Ishikawa (cell line): Measurements from ENCODE around the gene IL17RC.

ENCODE experiments used
- EGR1 ChIP-seq: IDR thresholded peaks from 2 replicates; pipeline ENCODE4 v1.6.1; 2012
- NFIC ChIP-seq: IDR thresholded peaks from 2 replicates; pipeline ENCODE4 v1.6.1; 2012
- REST ChIP-seq: IDR thresholded peaks from 2 replicates; pipeline ENCODE4 v1.6.1; 2012; ENCODE audit warnings: low read depth, mild to moderate bottlenecking
- TCF12 ChIP-seq: IDR thresholded peaks from 2 replicates; pipeline ENCODE4 v1.6.1; 2012; ENCODE audit warnings: low read depth
- ZBTB7A ChIP-seq: IDR thresholded peaks from 2 replicates; pipeline ENCODE4 v1.6.1; 2012; ENCODE audit warnings: low read depth
- TF ChIP-seq, protein P1 (sequence below): IDR thresholded peaks from 2 replicates; pipeline ENCODE4 v1.6.1; 2012
- TF ChIP-seq, protein P2 (sequence below): IDR thresholded peaks from 2 replicates; pipeline ENCODE4 v1.6.1; 2012

DNA sequence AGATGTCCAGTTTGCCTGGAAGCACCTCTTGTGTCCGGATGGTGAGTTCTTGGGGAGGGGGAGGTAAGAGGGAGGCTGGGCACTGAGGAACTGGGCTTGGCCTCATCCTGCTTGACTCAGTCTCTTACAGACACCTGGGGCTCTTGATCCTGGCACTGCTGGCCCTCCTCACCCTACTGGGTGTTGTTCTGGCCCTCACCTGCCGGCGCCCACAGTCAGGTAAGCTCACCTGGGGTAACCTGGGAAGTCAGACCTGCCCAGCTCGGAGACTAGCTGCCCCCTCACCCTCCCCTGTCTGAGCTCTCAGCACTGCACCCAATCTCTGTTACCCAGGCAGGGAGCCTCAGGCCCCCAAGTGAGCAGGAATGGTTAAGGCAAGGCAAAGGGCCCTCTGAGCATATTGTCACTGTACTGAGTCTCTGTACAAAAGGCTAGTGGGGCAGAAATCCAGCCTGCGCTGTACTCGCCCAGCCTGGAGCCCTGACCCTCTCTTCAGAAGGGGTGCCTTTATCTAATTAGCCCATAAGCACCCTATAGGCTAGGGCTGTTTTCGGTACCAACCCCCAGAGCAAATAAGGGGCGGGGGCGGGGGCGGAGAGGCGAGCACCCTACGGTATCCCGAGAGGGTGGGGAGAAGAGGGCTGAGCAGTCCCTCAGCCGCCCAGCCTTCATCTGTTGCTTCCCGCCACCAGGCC is 2.2 kb upstream of the IL17RC start:
- TF ChIP-seq TCF12: no peak
- no peak for TF ChIP-seq ZBTB7A
- no peak for TF ChIP-seq REST
- no peak for TF ChIP-seq EGR1
- no peak for TF ChIP-seq NFIC
- TF ChIP-seq, protein P1, sequence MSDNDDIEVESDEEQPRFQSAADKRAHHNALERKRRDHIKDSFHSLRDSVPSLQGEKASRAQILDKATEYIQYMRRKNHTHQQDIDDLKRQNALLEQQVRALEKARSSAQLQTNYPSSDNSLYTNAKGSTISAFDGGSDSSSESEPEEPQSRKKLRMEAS: no peak
- TF ChIP-seq, protein P2, sequence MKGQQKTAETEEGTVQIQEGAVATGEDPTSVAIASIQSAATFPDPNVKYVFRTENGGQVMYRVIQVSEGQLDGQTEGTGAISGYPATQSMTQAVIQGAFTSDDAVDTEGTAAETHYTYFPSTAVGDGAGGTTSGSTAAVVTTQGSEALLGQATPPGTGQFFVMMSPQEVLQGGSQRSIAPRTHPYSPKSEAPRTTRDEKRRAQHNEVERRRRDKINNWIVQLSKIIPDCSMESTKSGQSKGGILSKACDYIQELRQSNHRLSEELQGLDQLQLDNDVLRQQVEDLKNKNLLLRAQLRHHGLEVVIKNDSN: no peak
